ENCODE measurements around the gene IFT81. TPM values are rescaled to one million over a fixed set of nuclear protein-coding genes. Genes with fewer than 3 reads are reported as not detected.
"Not testable (repeated sequence)": the region's sequence is repeated elsewhere in the genome, so short reads cannot be mapped to it uniquely, and the experiment has no call there.

IFT81 gene
- polyA plus RNA-seq, 6 donors from 2014 or later: 0.84 to 1.9 (median 1.4) TPM; not detected in 1

DNA sequence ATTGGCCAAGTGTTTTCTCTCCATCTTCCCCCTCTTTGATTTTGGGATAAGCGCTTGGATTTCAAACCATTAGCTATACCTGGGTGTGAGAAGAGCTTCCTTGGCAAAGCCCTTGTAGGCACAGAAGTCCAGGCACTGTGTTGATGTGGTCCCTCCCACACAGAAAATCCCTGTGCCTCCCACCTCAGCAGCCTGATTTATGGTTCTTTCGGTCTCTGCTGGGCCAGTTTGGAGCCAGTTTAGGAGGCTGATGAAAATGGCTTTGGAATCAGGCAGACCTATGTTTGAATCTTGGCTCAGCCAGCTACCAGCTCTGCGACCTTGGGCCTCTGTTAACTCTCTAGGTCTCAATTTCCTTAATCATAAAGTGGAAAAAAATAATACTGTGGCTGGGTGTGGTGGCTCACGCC, 9.6 kb upstream of the IFT81 start:
- no peak overlapping the region for H3K4me3 Mint-ChIP-seq
- no peak for DNase-seq
- peaks cover 0 to 3% (median under 1%) of the 10 kb centered on the region in 3 donors for H3K27me3 Mint-ChIP-seq
- no peaks in the 10 kb centered on the region for H3K36me3 Mint-ChIP-seq
- ATAC-seq (ENCODE audit: low read depth in 2 of 2): no peak
- no peaks in the 10 kb centered on the region for H3K9me3 Mint-ChIP-seq
- no peaks in the 10 kb centered on the region for H3K4me1 Mint-ChIP-seq
- peak overlapping the region in 1 of 6 donors; percentile 14 for H3K27ac Mint-ChIP-seq

DNA sequence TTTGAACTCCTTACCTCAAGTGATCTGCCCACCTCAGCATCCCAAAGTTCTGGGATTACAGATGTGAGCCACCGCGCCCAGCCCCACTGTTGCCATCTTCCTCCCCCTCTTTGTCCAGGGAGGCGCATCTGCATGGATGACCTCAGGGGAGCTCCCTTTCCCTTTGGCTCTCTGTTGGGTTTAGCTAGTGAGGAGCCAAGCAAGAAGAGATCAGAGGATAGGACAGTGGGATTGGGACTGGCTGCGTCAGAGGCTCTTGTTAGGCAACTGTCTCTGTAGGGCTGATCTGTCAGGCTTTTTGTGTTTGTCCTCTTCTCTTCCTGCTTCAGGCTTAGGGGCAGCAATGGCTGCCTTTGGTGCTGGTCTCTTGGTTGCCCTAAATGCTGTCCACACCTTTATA, 8.5 kb upstream of the IFT81 start:
- Mint-ChIP-seq H3K36me3 (no peaks in the 10 kb centered on the region), H3K4me3 (no peak overlapping the region), H3K27me3 (peaks cover 0 to 5% (median 0%) of the 10 kb centered on the region in 3 donors), H3K9me3 (no peaks in the 10 kb centered on the region), H3K4me1 (no peaks in the 10 kb centered on the region), H3K27ac (peak overlapping the region in 1 of 6 donors; percentile 68)
- DNase-seq (no peak), ATAC-seq (ENCODE audit: low read depth in 2 of 2) (no peak)

DNA sequence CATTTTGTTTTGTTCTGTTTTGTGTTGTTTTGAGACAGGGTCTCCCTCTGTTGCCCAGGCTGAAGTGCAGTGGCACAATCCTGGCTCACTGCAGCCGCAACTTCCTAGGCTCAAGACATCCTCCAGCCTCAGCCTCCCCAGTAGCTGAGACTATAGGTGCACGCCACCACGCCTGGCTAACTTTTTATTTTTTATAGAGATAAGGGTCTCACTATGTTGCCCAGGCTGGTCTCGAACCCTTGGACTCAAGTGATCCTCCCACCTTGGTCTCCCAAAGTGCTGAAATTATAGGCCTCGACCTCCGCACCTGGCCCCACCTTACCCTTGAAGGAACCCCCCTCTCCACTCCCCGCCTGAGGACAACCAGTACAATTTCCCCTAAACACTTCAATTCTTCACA, 7.5 kb upstream of the IFT81 start:
- no peak overlapping the region for H3K4me3 Mint-ChIP-seq
- no peak overlapping the region for H3K27ac Mint-ChIP-seq
- H3K9me3 Mint-ChIP-seq: no peaks in the 10 kb centered on the region
- no peak for ATAC-seq (ENCODE audit: low read depth in 2 of 2)
- H3K36me3 Mint-ChIP-seq: no peaks in the 10 kb centered on the region
- peaks cover 0 to 5% (median 0%) of the 10 kb centered on the region in 3 donors for H3K27me3 Mint-ChIP-seq
- DNase-seq: no peak
- no peaks in the 10 kb centered on the region for H3K4me1 Mint-ChIP-seq

DNA sequence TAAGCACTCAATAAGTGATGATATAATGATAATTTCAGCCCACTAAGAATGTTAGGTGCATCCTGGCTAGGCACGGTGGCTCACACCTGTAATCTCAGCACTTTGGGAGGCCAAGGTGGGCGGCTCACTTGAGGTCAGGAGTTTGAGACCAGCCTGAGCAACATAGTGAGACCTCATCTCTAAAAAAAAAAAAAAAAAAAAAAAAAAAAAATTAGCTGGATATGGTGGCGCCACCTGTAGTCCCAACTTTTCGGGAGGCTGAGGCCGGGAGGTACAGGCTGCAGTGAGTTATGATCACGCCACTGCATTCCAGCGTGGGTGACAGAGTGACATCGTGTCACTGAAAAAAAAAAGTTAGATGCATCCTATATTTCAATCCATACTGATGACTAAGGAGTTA, 6.9 kb upstream of the IFT81 start:
- not testable (repeated sequence) for H3K9me3 Mint-ChIP-seq; ATAC-seq (ENCODE audit: low read depth in 2 of 2); H3K4me3 Mint-ChIP-seq; H3K27ac Mint-ChIP-seq; DNase-seq; H3K36me3 Mint-ChIP-seq; H3K27me3 Mint-ChIP-seq; H3K4me1 Mint-ChIP-seq

DNA sequence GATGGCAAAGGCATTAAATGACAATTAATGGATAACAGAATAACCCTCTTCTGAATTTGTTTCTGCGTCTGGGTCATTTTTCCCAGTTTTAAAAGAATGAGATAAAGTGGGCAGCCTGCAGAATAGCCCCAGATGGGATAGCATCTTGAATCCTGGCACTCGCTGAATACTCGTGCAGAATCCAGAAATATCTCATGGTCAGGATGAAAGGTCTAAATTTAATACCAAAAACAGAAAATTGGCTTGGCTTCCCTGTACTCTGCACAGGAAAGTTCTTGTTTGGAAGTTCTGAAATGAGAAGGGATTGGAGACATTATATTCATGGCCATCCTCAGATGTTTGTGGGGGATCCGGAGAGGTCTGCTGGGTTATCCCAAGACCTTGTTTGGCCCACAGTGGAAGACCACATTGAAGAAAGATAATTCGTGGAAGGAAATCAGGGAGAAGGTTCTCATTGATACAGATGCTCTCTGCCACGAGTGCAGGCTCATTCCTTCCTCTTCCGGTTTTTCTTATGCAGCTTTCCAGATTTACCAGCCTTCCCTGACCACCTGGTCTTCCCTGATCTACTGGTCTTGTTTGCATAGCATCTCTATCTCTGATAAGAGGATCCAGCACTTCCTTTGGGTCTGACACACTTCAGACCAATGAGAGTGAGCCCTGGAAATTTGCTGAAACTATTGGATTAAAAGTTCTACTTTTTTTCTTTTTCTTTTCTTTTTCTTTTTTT, 6.0 kb upstream of the IFT81 start:
- no peak overlapping the region for H3K4me3 Mint-ChIP-seq

DNA sequence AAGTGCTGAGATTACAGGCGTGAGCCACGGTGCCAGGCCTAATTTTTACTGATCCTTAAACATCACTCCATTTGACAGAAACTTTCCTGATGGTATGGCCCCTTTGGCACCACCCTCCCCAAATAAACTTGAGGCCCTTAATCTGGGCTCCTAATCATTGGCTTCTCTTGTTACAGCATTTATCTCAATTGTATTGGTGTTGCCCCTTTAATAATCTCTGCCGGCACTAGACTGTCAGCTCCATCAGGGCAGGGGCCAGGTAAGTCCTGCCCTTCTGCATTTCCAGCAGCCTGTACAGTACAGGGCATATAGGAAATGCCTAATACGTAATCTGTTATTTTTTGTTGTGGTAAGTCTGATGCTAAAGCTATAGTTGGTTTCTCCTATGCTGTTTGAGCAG, 1.2 kb upstream of the IFT81 start:
- DNase-seq (no peak), ATAC-seq (ENCODE audit: low read depth in 2 of 2) (no peak)
- H3K27ac Mint-ChIP-seq: peak overlapping the region in 1 of 6 donors; percentile 49
- no peaks in the 10 kb centered on the region for H3K9me3 Mint-ChIP-seq
- no peaks in the 10 kb centered on the region for H3K36me3 Mint-ChIP-seq
- peaks cover 0 to 12% (median 0%) of the 10 kb centered on the region in 3 donors for H3K4me1 Mint-ChIP-seq
- peak overlapping the region in 1 of 8 donors; percentile 92 for H3K4me3 Mint-ChIP-seq
- H3K27me3 Mint-ChIP-seq: peaks cover 0 to 5% (median 0%) of the 10 kb centered on the region in 3 donors

More for the DNA sequence above, 6.0 kb upstream of the IFT81 start:
- H3K27me3 Mint-ChIP-seq: peaks cover 0 to 5% (median 0%) of the 10 kb centered on the region in 3 donors
- H3K27ac Mint-ChIP-seq: no peak overlapping the region
- no peaks in the 10 kb centered on the region for H3K36me3 Mint-ChIP-seq
- H3K9me3 Mint-ChIP-seq: no peaks in the 10 kb centered on the region
- DNase-seq (no peak), ATAC-seq (ENCODE audit: low read depth in 2 of 2) (no peak)
- no peaks in the 10 kb centered on the region for H3K4me1 Mint-ChIP-seq

DNA sequence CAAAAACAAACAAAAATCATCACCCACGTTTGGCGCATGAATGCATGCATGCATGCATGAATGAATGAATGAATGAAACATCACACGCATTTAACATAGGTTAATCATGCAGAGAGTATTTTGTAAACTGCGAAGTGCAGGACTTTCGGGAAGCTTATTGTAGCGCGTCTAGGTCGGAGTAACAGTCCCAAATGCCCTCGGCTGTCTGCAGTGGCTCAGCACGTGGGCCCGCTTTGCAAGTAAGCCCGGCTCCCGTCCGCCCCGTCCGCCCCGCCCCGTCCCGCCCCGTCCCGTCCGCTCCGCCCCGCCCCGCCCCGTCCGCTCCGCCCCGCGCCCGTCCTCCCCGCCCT, 263 bp upstream of the IFT81 start:
- H3K36me3 Mint-ChIP-seq: no peaks in the 10 kb centered on the region
- DNase-seq (no peak), ATAC-seq (ENCODE audit: low read depth in 2 of 2) (no peak)
- peak overlapping the region in 4 of 6 donors; percentile 60 to 94 (median 90) for H3K27ac Mint-ChIP-seq
- peaks cover 0 to 5% (median 0%) of the 10 kb centered on the region in 3 donors for H3K27me3 Mint-ChIP-seq
- H3K9me3 Mint-ChIP-seq: no peaks in the 10 kb centered on the region
- H3K4me3 Mint-ChIP-seq: peak overlapping the region; percentile 15 to 97 (median 88)
- peaks cover 0 to 12% (median 0%) of the 10 kb centered on the region in 3 donors for H3K4me1 Mint-ChIP-seq

DNA sequence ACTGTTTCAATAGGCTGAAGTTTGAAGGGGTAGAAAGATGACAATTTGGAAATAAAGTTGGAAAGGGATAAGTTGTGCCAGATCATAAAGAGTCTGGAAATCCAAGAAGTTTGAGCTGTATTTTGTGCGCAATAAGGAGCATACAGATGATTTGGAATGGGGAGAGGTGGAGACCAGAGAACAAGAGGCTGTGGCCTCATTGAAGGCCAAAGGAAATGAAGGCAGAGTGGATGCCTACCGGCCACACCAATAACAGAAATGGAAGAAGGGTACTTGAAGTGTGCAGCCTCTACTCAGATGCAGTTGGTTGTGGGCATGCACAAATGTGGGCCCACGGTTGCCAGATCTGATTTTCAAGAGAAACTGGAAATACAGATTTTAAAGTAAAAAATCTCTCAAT, 2.4 kb downstream of the IFT81 start:
- DNase-seq (no peak), ATAC-seq (ENCODE audit: low read depth in 2 of 2) (no peak)
- Mint-ChIP-seq H3K4me1 (peaks cover 0 to 12% (median 0%) of the 10 kb centered on the region in 3 donors), H3K36me3 (no peaks in the 10 kb centered on the region), H3K27me3 (no peaks in the 10 kb centered on the region), H3K27ac (no peak overlapping the region), H3K9me3 (no peaks in the 10 kb centered on the region), H3K4me3 (peak overlapping the region in 5 of 8 donors; percentile 21 to 75 (median 70))

DNA sequence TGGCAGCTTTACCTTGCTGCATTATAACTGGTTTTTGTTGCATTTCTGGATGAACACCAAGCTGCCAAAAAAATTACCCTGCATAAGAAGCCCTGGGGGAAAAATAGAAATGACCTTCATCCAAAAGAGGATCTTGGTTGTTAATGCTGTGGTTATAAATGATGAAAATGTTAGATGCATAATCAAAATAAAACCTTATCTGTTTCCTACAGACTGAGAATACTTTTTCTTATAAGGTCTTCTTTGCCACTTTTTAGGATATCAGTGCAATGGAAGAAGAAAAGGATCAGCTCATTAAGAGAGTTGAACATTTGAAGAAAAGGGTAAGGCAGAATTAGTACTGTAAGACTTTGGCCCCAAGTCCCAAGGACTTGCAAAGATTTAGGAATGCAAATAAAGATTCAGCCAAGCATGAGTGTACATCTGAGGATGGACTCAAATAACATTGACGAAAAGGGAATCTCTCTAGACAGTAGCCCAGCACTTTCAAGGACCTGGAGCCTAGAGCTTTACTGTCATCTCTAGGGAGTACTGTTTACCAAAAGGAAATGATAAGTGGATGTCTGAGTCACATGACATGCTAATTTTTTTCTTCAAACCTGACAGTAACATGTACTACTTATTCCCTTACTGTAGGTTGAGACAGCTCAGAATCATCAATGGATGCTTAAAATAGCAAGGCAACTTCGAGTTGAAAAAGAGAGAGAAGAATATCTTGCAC, 10.7 kb downstream of the IFT81 start:
- no peak overlapping the region for H3K4me3 Mint-ChIP-seq
- H3K27ac Mint-ChIP-seq: peak overlapping the region in 2 of 6 donors; percentile 7 to 71
- no peak for DNase-seq
- no peaks in the 10 kb centered on the region for H3K36me3 Mint-ChIP-seq
- H3K9me3 Mint-ChIP-seq: no peaks in the 10 kb centered on the region
- peaks cover 7 to 16% (median 11%) of the 10 kb centered on the region in 3 donors for H3K4me1 Mint-ChIP-seq
- no peaks in the 10 kb centered on the region for H3K27me3 Mint-ChIP-seq
- peak; percentile 73 to 76 for ATAC-seq (ENCODE audit: low read depth in 2 of 2)

DNA sequence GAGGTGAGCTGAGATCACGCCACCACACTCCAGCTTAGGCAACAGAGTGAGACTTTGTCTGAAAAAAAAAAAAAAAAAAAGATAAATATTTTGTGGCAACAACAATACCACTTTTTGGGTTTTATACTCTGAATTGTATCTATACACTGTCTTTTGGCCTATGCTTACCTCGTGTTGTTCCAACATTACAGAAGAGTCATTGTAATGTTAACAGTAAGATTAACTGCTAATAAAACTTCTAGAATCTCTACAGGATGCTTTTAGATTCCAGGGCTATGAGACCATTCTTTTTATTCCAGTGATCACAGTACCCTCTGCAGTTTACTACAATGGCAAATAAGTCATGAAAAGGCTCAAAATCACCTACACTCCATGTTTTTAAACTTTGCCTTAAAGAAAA, 11.6 kb downstream of the IFT81 start:
- Mint-ChIP-seq H3K27me3 (no peaks in the 10 kb centered on the region), H3K4me1 (peaks cover 7 to 16% (median 11%) of the 10 kb centered on the region in 3 donors), H3K36me3 (no peaks in the 10 kb centered on the region), H3K27ac (peak overlapping the region in 1 of 6 donors; percentile 20), H3K9me3 (no peaks in the 10 kb centered on the region), H3K4me3 (no peak overlapping the region)
- no peak for ATAC-seq (ENCODE audit: low read depth in 2 of 2)
- DNase-seq: no peak

DNA sequence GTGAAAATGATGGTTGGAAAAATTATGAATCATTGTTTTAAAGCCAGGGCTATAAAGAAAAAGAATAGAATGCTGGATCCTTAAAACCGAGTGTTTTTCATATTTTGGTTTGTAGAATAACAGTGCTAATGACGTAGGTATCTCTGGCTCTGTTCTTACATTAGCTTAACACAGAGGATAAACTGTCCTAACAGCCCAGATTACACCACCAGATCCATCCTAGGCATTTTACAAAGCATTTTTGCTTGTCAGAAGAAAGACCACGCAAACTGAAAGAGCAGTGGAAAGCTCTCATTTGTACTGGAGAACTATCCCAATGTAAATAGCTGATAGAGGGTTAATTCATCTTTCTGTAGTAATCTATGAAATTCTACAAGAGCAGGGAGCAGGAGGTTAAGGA, 13.6 kb downstream of the IFT81 start:
- H3K27ac Mint-ChIP-seq: no peak overlapping the region
- peaks cover 7 to 16% (median 11%) of the 10 kb centered on the region in 3 donors for H3K4me1 Mint-ChIP-seq
- no peaks in the 10 kb centered on the region for H3K9me3 Mint-ChIP-seq
- DNase-seq (no peak), ATAC-seq (ENCODE audit: low read depth in 2 of 2) (no peak)
- H3K4me3 Mint-ChIP-seq: no peak overlapping the region
- no peaks in the 10 kb centered on the region for H3K36me3 Mint-ChIP-seq
- no peaks in the 10 kb centered on the region for H3K27me3 Mint-ChIP-seq

DNA sequence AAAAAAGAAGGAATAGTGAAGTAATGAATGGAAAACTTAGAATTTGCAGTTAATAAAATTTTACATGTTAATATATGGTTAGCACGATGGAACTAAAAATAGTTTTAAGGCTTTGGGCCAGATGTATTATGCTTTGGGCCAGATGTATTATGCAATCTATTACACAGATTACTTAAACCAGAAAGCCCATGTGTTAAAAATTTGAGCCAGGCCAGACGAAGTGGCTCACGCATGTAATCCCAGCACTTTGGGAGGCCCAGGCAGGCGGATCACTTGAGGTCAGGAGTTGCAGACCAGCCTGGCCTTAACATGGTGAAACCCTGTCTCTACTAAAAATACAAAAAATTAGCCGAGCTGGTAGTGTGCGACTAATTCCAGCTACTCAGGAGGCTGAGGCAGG, 17.2 kb downstream of the IFT81 start:
- H3K4me1 Mint-ChIP-seq: no peaks in the 10 kb centered on the region
- DNase-seq (no peak), ATAC-seq (ENCODE audit: low read depth in 2 of 2) (no peak)

DNA sequence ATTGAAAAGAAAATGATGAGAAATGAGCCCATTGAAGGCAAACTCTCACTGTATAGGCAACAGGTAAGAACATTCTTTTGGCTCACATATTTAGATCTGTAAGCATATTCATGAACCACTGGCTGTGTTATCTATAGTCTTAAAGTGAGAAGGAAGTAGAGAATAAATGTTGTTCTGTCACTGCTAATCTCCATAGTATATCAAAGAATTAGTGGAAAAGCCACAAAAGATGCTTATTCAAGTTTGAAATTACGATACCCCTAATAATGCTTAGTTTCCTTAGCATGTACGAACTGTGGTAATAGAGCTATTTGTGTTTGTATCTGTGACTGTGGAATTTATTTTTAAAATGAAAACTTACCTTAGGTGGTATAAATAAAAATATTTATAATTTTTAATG, 22.8 kb downstream of the IFT81 start:
- H3K9me3 Mint-ChIP-seq: peaks cover 0 to 2% (median 0%) of the 10 kb centered on the region in 7 donors
- no peaks in the 10 kb centered on the region for H3K27me3 Mint-ChIP-seq
- ATAC-seq (ENCODE audit: low read depth in 2 of 2): no peak
- no peak overlapping the region for H3K4me3 Mint-ChIP-seq
- no peak for DNase-seq
- H3K27ac Mint-ChIP-seq: no peak overlapping the region
- peaks cover 10 to 18% (median 12%) of the 10 kb centered on the region in 3 donors for H3K4me1 Mint-ChIP-seq
- peaks cover 0 to 3% of the 10 kb centered on the region in 2 donors for H3K36me3 Mint-ChIP-seq

More for the DNA sequence above, 17.2 kb downstream of the IFT81 start:
- Mint-ChIP-seq H3K36me3 (no peaks in the 10 kb centered on the region), H3K9me3 (no peaks in the 10 kb centered on the region), H3K4me3 (no peak overlapping the region), H3K27ac (no peak overlapping the region), H3K27me3 (no peaks in the 10 kb centered on the region)
